GM12878 (cell line): ENCODE results near the gene ZNRF3.

Experiments
- BHLHE40 ChIP-seq, 2 experiments: fragments of 450-650 bp in 1 of 2; IDR thresholded peaks; 2 replicates each; pipeline ENCODE4 v1.6.1; 2011 to 2017; ENCODE audit warnings: low read depth in 2 of 2, borderline replicate concordance in 1 of 2, improper control_type of control experiment in 1 of 2, low read length in 1 of 2, mild to moderate bottlenecking in 1 of 2
- CTCF ChIP-seq, 3 experiments: IDR thresholded peaks in 2 of 3; conservative IDR thresholded peaks in 1 of 3; 2 replicates each; pipeline ENCODE4 v1.5.1; 2011; ENCODE audit warnings: low read depth in 3 of 3, low read length in 3 of 3, mild to moderate bottlenecking in 3 of 3, control low read depth in 2 of 3, moderate library complexity in 2 of 3, inconsistent platforms in 1 of 3, mixed read lengths in 1 of 3; ENCODE audit not compliant: control insufficient read depth in 2 of 3, insufficient read depth in 1 of 3; ENCODE audit errors: extremely low read depth in 1 of 3
- EP300 ChIP-seq, 2 experiments: fragments of 150-350 bp in 1 of 2; IDR thresholded peaks; 2 replicates each; pipeline ENCODE4 v1.6.1; 2011 to 2012; ENCODE audit warnings: low read depth in 2 of 2, low read length in 2 of 2, borderline replicate concordance in 1 of 2, improper control_type of control experiment in 1 of 2, inconsistent platforms in 1 of 2; ENCODE audit not compliant: control insufficient read depth in 1 of 2
- EZH2 ChIP-seq: IDR thresholded peaks from 2 replicates; pipeline ENCODE4 v1.6.1; 2012; ENCODE audit warnings: low read depth, mild to moderate bottlenecking, control low read depth, inconsistent platforms, low read length, borderline replicate concordance; ENCODE audit not compliant: control insufficient read depth
- HDAC2 ChIP-seq: fragments of 200-600 bp; sonication (generic); IDR thresholded peaks from 2 replicates; pipeline ENCODE4 v1.6.1; 2017
- IRF4 ChIP-seq: IDR thresholded peaks from 2 replicates; pipeline ENCODE4 v1.6.1; 2011; ENCODE audit warnings: low read depth, low read length
- MAX ChIP-seq: IDR thresholded peaks from 2 replicates; pipeline ENCODE4 v1.6.1; 2012; ENCODE audit warnings: low read depth, low read length, improper control_type of control experiment
- POLR2AphosphoS2 ChIP-seq: IDR thresholded peaks from 2 replicates; pipeline ENCODE4 v1.6.1; 2011; ENCODE audit warnings: low read depth, mild to moderate bottlenecking, low read length, improper control_type of control experiment, moderate library complexity
- SMARCA5 ChIP-seq: fragments of 450-650 bp; IDR thresholded peaks from 2 replicates; pipeline ENCODE4 v1.6.1; 2017; ENCODE audit warnings: mild to moderate bottlenecking
- TCF12 ChIP-seq: IDR thresholded peaks from 2 replicates; pipeline ENCODE4 v1.6.1; 2011; ENCODE audit warnings: low read depth, mild to moderate bottlenecking, low read length
- TF ChIP-seq, protein P1 (sequence below): fragments of 450-650 bp; IDR thresholded peaks from 2 replicates; pipeline ENCODE4 v1.6.1; 2017; ENCODE audit warnings: mild to moderate bottlenecking

DNA sequence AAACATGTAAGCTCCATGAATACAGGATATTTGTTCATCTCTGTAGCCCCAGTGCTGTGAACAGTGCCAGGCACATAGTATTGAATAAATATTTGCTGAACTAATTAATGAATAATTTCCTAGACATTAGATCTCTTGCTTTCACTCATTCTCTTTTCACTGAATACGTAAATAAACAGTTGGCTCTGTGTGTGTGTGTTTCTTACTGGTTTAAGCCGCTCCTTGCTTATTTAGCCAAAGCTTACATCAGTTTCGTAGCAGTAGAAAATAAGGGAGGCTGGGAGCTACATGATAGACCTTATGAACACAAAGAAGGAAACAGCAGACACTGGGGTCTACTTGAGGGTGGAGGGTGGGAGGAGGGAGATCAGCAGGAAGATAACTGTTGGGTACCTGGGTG lies 206.7 kb downstream of the ZNRF3 start:
- TF ChIP-seq BHLHE40 (IDR thresholded peaks at IDR 0.05; ENCODE audit: borderline replicate concordance in 1 of 2, low read depth in 2 of 2, low read length in 1 of 2) (no peak), EP300 (IDR thresholded peaks at IDR 0.05; ENCODE audit: borderline replicate concordance in 1 of 2, control insufficient read depth in 1 of 2, low read depth in 2 of 2, low read length in 2 of 2) (no peak), POLR2AphosphoS2 (no peak), TCF12 (no peak), SMARCA5 (no peak), EZH2 (no peak), MAX (no peak), IRF4 (no peak), HDAC2 (no peak), CTCF (IDR thresholded peaks at IDR 0.05 in 2 of 3, conservative IDR thresholded peaks at IDR 0.05 in 1 of 3; ENCODE audit: control insufficient read depth in 2 of 3, extremely low read depth in 1 of 3, insufficient read depth in 1 of 3, low read depth in 3 of 3, low read length in 3 of 3) (no peak)
- TF ChIP-seq, protein P1, sequence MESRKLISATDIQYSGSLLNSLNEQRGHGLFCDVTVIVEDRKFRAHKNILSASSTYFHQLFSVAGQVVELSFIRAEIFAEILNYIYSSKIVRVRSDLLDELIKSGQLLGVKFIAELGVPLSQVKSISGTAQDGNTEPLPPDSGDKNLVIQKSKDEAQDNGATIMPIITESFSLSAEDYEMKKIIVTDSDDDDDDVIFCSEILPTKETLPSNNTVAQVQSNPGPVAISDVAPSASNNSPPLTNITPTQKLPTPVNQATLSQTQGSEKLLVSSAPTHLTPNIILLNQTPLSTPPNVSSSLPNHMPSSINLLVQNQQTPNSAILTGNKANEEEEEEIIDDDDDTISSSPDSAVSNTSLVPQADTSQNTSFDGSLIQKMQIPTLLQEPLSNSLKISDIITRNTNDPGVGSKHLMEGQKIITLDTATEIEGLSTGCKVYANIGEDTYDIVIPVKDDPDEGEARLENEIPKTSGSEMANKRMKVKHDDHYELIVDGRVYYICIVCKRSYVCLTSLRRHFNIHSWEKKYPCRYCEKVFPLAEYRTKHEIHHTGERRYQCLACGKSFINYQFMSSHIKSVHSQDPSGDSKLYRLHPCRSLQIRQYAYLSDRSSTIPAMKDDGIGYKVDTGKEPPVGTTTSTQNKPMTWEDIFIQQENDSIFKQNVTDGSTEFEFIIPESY, result no peak
